Measurements from ENCODE around the gene ATXN1.

- TF ChIP-seq EP300 (IDR thresholded peaks at IDR 0.05) (no peak), POLR2A (IDR thresholded peaks at IDR 0.05) (no peak)
Measured at GRCh38 chr6:16471222-16471909, 289.9 kb downstream of the ATXN1 start.
